NCI-H187 (cell line): ENCODE measurements around the gene PARP15.
A peak's percentile ranks its signal among the peaks of the same experiment; 100 is the strongest.
"Not testable (repeated sequence)": the region's sequence is repeated elsewhere in the genome, so short reads cannot be mapped to it uniquely, and the experiment has no call there.

Source experiments
- DNase-seq, 2 experiments: peaks; one replicate each; lab custom pipeline; 2025; lab: John Stamatoyannopoulos, UW

PARP15 gene

GRCh38 chr3:122665881-122666280 is 88.4 kb downstream of the PARP15 start:
- DNase-seq = no peak

- no peak for DNase-seq
Measured at GRCh38 chr3:122668930-122669730, 91.7 kb downstream of the PARP15 start.

GRCh38 chr3:122671553-122671952 is 94.1 kb downstream of the PARP15 start:
- DNase-seq = no peak

- no peak for DNase-seq
Measured at GRCh38 chr3:122674339-122674738, 96.9 kb downstream of the PARP15 start.

GRCh38 chr3:122676759-122677158 is 99.3 kb downstream of the PARP15 start:
- DNase-seq = no peak

- no peak for DNase-seq
Measured at GRCh38 chr3:122677216-122677615, 99.8 kb downstream of the PARP15 start.

- no peak for DNase-seq
Measured at GRCh38 chr3:122678506-122678905, 101.1 kb downstream of the PARP15 start.

- DNase-seq = peak; percentile 45 to 86
Measured at GRCh38 chr3:122679085-122679881, 101.8 kb downstream of the PARP15 start.

GRCh38 chr3:122679882-122680474 is 102.5 kb downstream of the PARP15 start:
- peak in 1 of 2 experiments; percentile 81 for DNase-seq

- DNase-seq = peak; percentile 10 to 35
Measured at GRCh38 chr3:122680475-122681283, 103.2 kb downstream of the PARP15 start, which contains the start of gene PARP14. PARP14 (plus strand) TSS chr3:122680839; CDS start chr3:122680884, 45 bp downstream.

- DNase-seq = peak in 1 of 2 experiments; percentile 5
Measured at GRCh38 chr3:122681284-122681973, 104.0 kb downstream of the PARP15 start.

GRCh38 chr3:122681974-122682409 is 104.5 kb downstream of the PARP15 start:
- no peak for DNase-seq

- DNase-seq = not testable (repeated sequence)
Measured at GRCh38 chr3:122682778-122683411, 105.4 kb downstream of the PARP15 start.

GRCh38 chr3:122687298-122687697 is 109.8 kb downstream of the PARP15 start:
- DNase-seq = no peak
